GM23248 (cell line): ENCODE data around the gene NEU2. TPM values are rescaled to one million over a fixed set of nuclear protein-coding genes. Genes with fewer than 3 reads are reported as not detected.

ENCODE experiments used
- DNase-seq: peaks from one replicate; pipeline ENCODE4 v3.0.0-alpha.2; 2015
- H2AFZ ChIP-seq: fragments of 200-600 bp; sonication (generic); 2 replicates; pipeline ENCODE4 v1.6.1; 2016; ENCODE audit warnings: antibody characterized with exemption
- H3F3A ChIP-seq: fragments of 200-600 bp; sonication (generic); 2 replicates; pipeline ENCODE4 v1.6.1; 2016; ENCODE audit warnings: mild to moderate bottlenecking, antibody characterized with exemption, mixed run types; ENCODE audit not compliant: insufficient read depth
- H3K27ac ChIP-seq: fragments of 200-600 bp; sonication (generic); 2 replicates; pipeline ENCODE4 v1.5.1; 2016; ENCODE audit warnings: mild to moderate bottlenecking
- H3K27me3 ChIP-seq: fragments of 200-600 bp; sonication (generic); replicated peaks from 2 replicates; pipeline ENCODE4 v1.6.1; 2016; ENCODE audit warnings: mild to moderate bottlenecking; ENCODE audit not compliant: insufficient read depth
- H3K36me3 ChIP-seq: fragments of 200-600 bp; sonication (generic); 2 replicates; pipeline ENCODE4 v1.6.1; 2016; ENCODE audit warnings: low read depth, mild to moderate bottlenecking
- H3K4me1 ChIP-seq: fragments of 200-600 bp; sonication (generic); 2 replicates; pipeline ENCODE4 v1.6.1; 2016; ENCODE audit warnings: mild to moderate bottlenecking; ENCODE audit not compliant: insufficient read depth
- H3K4me2 ChIP-seq: fragments of 200-600 bp; sonication (generic); one replicate; pipeline ENCODE4 v1.6.1; 2016; ENCODE audit warnings: mild to moderate bottlenecking; ENCODE audit not compliant: unreplicated experiment
- H3K4me3 ChIP-seq: fragments of 200-600 bp; sonication (generic); 2 replicates; pipeline ENCODE4 v1.5.1; 2016; ENCODE audit warnings: mild to moderate bottlenecking
- H3K79me2 ChIP-seq: fragments of 200-600 bp; sonication (generic); 2 replicates; pipeline ENCODE4 v1.6.1; 2016; ENCODE audit warnings: mild to moderate bottlenecking; ENCODE audit not compliant: insufficient read depth
- H3K9ac ChIP-seq: fragments of 200-600 bp; sonication (generic); 2 replicates; pipeline ENCODE4 v1.6.1; 2016; ENCODE audit warnings: mild to moderate bottlenecking
- H3K9me2 ChIP-seq: fragments of 200-600 bp; sonication (generic); 2 replicates; pipeline ENCODE4 v1.6.1; 2016; ENCODE audit warnings: mixed run types, mild to moderate bottlenecking, moderate library complexity; ENCODE audit not compliant: insufficient read depth
- H3K9me3 ChIP-seq: fragments of 200-600 bp; sonication (generic); one replicate; pipeline ENCODE4 v1.6.1; 2017; ENCODE audit warnings: low read depth
- H4K20me1 ChIP-seq: fragments of 200-600 bp; sonication (generic); 2 replicates; pipeline ENCODE4 v1.6.0; 2016; ENCODE audit not compliant: insufficient read depth
- EZH2 ChIP-seq: fragments of 200-600 bp; sonication (generic); IDR thresholded peaks from 2 replicates; pipeline ENCODE4 v1.6.1; 2018; ENCODE audit warnings: antibody characterized with exemption, mild to moderate bottlenecking; ENCODE audit not compliant: insufficient read depth, poor library complexity, severe bottlenecking
- EZH2phosphoT487 ChIP-seq: fragments of 200-600 bp; sonication (generic); IDR thresholded peaks from 2 replicates; pipeline ENCODE4 v1.6.1; 2018; ENCODE audit warnings: antibody characterized with exemption, moderate library complexity, mild to moderate bottlenecking, low read depth; ENCODE audit not compliant: insufficient read depth
- WGBS, 2 experiments: methylation state at CpG; one replicate each; pipeline ENCODE4 v1.1.6; 2015 to 2017; ENCODE audit warnings: low lambda C conversion rate in 2 of 2, low coverage in 1 of 2; ENCODE audit errors: missing lambda C conversion rate in 2 of 2; 5-methylcytosine and 5-hydroxymethylcytosine counted together
- in situ Hi-C: fragments of 300-500 bp; cut with MboI; formaldehyde crosslinking; loops from 2 replicates; pipeline ENCODE4 v1.15.0; 2020
- polyA plus RNA-seq: library from polyadenylated mRNA; unstranded; fragments of >200 nt; fragmentation: Nextera tagmentation; extraction: Ambion mirVana; gene quantifications from 2 replicates; pipeline ENCODE4 v1.2.1, GENCODE V29; 2016
- total RNA-seq: library from RNA; depleted of rRNA; stranded (reverse); fragments of >200 nt; shearing (Covaris generic); gene quantifications from 2 replicates; pipeline ENCODE4 v1.2.3, GENCODE V29; 2014

The NEU2 gene
- total and polyA plus RNA-seq, 2 experiments from 2014 or later: not detected

GRCh38 chr2:233061591-233062450 is 29.3 kb downstream of the NEU2 start:
- in situ Hi-C loops: no loop called here
- H3K79me2 ChIP-seq: no peaks in the 10 kb centered on the region
- H3K9ac ChIP-seq: no peak overlapping the region

GRCh38 chr2:233062451-233062850 is 30.0 kb downstream of the NEU2 start:
- Histone ChIP-seq H3K4me1 (no peaks in the 10 kb centered on the region), H3K4me2 (no peak overlapping the region), H3K79me2 (no peaks in the 10 kb centered on the region), H3K9me2 (no peaks in the 10 kb centered on the region), H3K4me3 (no peak overlapping the region), H3K9me3 (no peaks in the 10 kb centered on the region), H2AFZ (no peak overlapping the region), H4K20me1 (no peaks in the 10 kb centered on the region), H3K9ac (no peak overlapping the region), H3K27ac (no peak overlapping the region), H3K36me3 (no peaks in the 10 kb centered on the region), H3K27me3 (no peaks in the 10 kb centered on the region), H3F3A (peaks cover 2% of the 10 kb centered on the region; the same call in 1 of the 2 replicates)
- in situ Hi-C loops: no loop called here
- WGBS, 2 experiments: 83 to 85% methylated on average over 4 of the region's 4 CpGs
- TF ChIP-seq EZH2phosphoT487 (no peak), EZH2 (no peak)
- DNase-seq: no peak

More at GRCh38 chr2:233061591-233062450, 29.3 kb downstream of the NEU2 start:
- TF ChIP-seq EZH2 (no peak), EZH2phosphoT487 (no peak)
- no peaks in the 10 kb centered on the region for H3K27me3 ChIP-seq
- 82 to 83% methylated on average over 10 to 12 of the region's 12 CpGs for WGBS, 2 experiments
- no peak for DNase-seq
- no peaks in the 10 kb centered on the region for H3F3A ChIP-seq
- no peaks in the 10 kb centered on the region for H4K20me1 ChIP-seq
- H3K36me3 ChIP-seq: no peaks in the 10 kb centered on the region
- no peak overlapping the region for H2AFZ ChIP-seq
- no peak overlapping the region for H3K27ac ChIP-seq
- no peak overlapping the region for H3K4me3 ChIP-seq
- no peaks in the 10 kb centered on the region for H3K4me1 ChIP-seq
- no peak overlapping the region for H3K4me2 ChIP-seq
- H3K9me2 ChIP-seq: no peaks in the 10 kb centered on the region
- no peaks in the 10 kb centered on the region for H3K9me3 ChIP-seq

DNA sequence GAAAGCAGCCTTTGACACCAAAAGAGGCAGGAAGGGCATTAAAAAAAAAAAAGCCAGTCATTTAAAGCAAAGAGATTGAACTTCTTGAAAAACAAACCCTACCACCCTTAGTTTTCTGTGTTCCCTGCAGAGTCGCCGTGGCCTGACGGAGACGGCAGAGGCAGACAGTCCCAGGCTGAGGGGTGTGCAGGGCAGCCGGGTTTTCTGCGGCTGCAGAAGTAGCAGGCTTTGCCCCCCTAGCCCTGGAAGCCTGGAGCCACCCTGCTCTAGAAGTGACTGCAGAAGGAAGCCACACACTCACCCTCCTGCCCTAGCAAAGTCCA is 30.4 kb downstream of the NEU2 start:
- no peaks in the 10 kb centered on the region for H3K27me3 ChIP-seq
- no peak overlapping the region for H2AFZ ChIP-seq
- no peaks in the 10 kb centered on the region for H3K4me1 ChIP-seq
- H3K4me2 ChIP-seq: no peak overlapping the region
- H3K79me2 ChIP-seq: no peaks in the 10 kb centered on the region
- H3K9me3 ChIP-seq: no peaks in the 10 kb centered on the region
- H3F3A ChIP-seq: peaks cover 6% of the 10 kb centered on the region; the same call in 1 of the 2 replicates
- no peak overlapping the region for H3K4me3 ChIP-seq
- H3K9ac ChIP-seq: no peak overlapping the region
- H3K36me3 ChIP-seq: no peaks in the 10 kb centered on the region
- H4K20me1 ChIP-seq: no peaks in the 10 kb centered on the region
- no peak overlapping the region for H3K27ac ChIP-seq
- DNase-seq: no peak
- 85 to 93% methylated on average over 6 of the region's 6 CpGs for WGBS, 2 experiments
- no peaks in the 10 kb centered on the region for H3K9me2 ChIP-seq
- in situ Hi-C loops: no loop called here
- no peak for TF ChIP-seq EZH2
- TF ChIP-seq EZH2phosphoT487: no peak

DNA sequence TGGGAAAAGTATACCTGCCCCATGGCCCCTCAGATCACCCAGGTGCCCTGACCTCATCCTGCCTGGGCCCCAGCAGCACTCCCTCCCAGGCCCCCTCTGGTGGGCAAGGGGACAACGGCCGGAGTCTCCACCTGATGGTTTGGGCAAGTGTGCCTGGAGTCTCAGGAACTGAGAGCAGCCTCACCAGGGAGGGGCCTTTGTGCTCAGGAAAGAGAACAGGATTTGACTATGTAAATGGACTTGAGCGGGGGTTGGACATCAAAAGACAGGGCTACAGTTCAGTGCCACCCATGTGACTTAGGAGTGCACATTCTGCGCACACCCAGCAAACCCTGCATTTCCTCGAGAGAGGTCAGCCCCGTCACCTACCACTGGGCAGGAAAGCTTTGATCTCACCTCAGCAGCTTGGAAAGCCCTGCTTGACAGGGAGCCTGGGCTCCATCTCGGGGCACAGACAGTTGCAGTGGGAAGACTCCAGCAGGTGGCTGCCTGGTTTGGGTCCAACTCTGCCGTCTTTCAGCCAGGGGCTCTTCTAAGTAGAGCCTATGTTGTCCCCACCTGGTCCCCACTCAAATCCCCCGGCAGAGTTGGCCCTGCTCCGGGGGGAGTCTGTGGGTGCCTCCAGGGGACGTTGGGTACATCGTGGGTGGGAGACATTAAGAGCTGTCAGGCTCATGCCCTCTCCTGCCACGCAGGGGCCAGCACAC is 30.9 kb downstream of the NEU2 start:
- DNase-seq: no peak

More for the DNA sequence above, 30.9 kb downstream of the NEU2 start:
- H2AFZ ChIP-seq: no peak overlapping the region
- TF ChIP-seq EZH2phosphoT487 (no peak), EZH2 (no peak)
- H3K9ac ChIP-seq: no peak overlapping the region
- no peaks in the 10 kb centered on the region for H3K79me2 ChIP-seq
- H3K36me3 ChIP-seq: no peaks in the 10 kb centered on the region
- H4K20me1 ChIP-seq: no peaks in the 10 kb centered on the region
- WGBS, 2 experiments: 78% methylated on average over 12 to 13 of the region's 13 CpGs
- H3K4me2 ChIP-seq: no peak overlapping the region
- in situ Hi-C loops: no loop called here
- H3K4me1 ChIP-seq: no peaks in the 10 kb centered on the region
- H3F3A ChIP-seq: peaks cover 6% of the 10 kb centered on the region; the same call in 1 of the 2 replicates
- H3K9me2 ChIP-seq: no peaks in the 10 kb centered on the region
- H3K9me3 ChIP-seq: no peaks in the 10 kb centered on the region
- H3K4me3 ChIP-seq: no peak overlapping the region
- no peak overlapping the region for H3K27ac ChIP-seq
- H3K27me3 ChIP-seq: no peaks in the 10 kb centered on the region
